Sigmoid colon (tissue), 7 donors: ENCODE data around the gene EXOSC10. TPM values are rescaled to one million over a fixed set of nuclear protein-coding genes. Genes with fewer than 3 reads are reported as not detected.

Experiments
- DNase-seq: peaks from one replicate; pipeline ENCODE4 v3.0.0-alpha.2; 2019
- H3K27ac ChIP-seq, 4 donors: fragments of 200-600 bp; sonication (generic); one replicate each; pipeline ENCODE4 v1.5.1; 2016 to 2019; ENCODE audit warnings: mild to moderate bottlenecking in 1 of 4
- H3K27me3 ChIP-seq, 3 donors: fragments of 200-600 bp; sonication (generic); one replicate each; pipeline ENCODE4 v1.5.1; 2019; ENCODE audit warnings: mild to moderate bottlenecking in 1 of 3
- H3K36me3 ChIP-seq, 4 donors: fragments of 200-600 bp; sonication (generic); one replicate each; pipeline ENCODE4 v1.5.1; 2016 to 2019
- H3K4me1 ChIP-seq, 4 donors: fragments of 200-600 bp; sonication (generic); one replicate each; pipeline ENCODE4 v1.5.1; 2017 to 2019
- H3K4me3 ChIP-seq, 4 donors: fragments of 200-600 bp; sonication (generic); one replicate each; pipeline ENCODE4 v1.5.1; 2017 to 2019; ENCODE audit warnings: mild to moderate bottlenecking in 2 of 4, moderate library complexity in 1 of 4
- H3K9me3 ChIP-seq, 4 donors: fragments of 200-600 bp in 3 of 4; sonication (generic) in 3 of 4; one replicate each; pipeline versions ENCODE4 v1.5.1 to v1.6.1; 2013 to 2019
- EP300 ChIP-seq, 4 donors: sonication (generic); formaldehyde crosslinking; IDR thresholded peaks; one replicate each; pipeline ENCODE4 v1.6.1; 2017; ENCODE audit warnings: antibody characterized with exemption in 4 of 4
- POLR2A ChIP-seq, 2 donors: fragments of 450-650 bp; IDR thresholded peaks; one replicate each; pipeline ENCODE4 v1.6.1; 2016; ENCODE audit warnings: antibody characterized with exemption in 2 of 2, mild to moderate bottlenecking in 2 of 2, moderate library complexity in 2 of 2
- POLR2AphosphoS5 ChIP-seq, 4 donors: sonication (generic); formaldehyde crosslinking; IDR thresholded peaks; one replicate each; pipeline ENCODE4 v1.6.1; 2017; ENCODE audit warnings: antibody characterized with exemption in 4 of 4
- WGBS, 2 donors: extraction: QIAGEN DNeasy Blood & Tissue Kit; methylation state at CpG; one replicate each; pipeline ENCODE4 v1.1.7; 2013; 5-methylcytosine and 5-hydroxymethylcytosine counted together
- intact Hi-C: fragments of 100-400 bp; cut with DNase I; formaldehyde crosslinking; loops from one replicate; pipeline ENCODE4 v1.15.1; 2023
- polyA plus RNA-seq, 3 donors: library from polyadenylated mRNA; stranded (reverse); fragments of 200-250 nt; gene quantifications; one replicate each; pipeline ENCODE4 v1.2.3, GENCODE V29; 2013
- total RNA-seq, 4 donors: library from RNA; depleted of rRNA; stranded (reverse); fragments of >200 nt; gene quantifications; one replicate each; pipeline ENCODE4 v1.1.0, GENCODE V29; 2016
- TF ChIP-seq, protein P1 (sequence below), 4 experiments: fragments of 450-650 bp in 3 of 4; fragments of 200-600 bp in 1 of 4; IDR thresholded peaks; one replicate each; pipeline ENCODE4 v1.5.1; 2016 to 2019; ENCODE audit warnings: antibody characterized with exemption in 4 of 4, mild to moderate bottlenecking in 3 of 4, moderate library complexity in 2 of 4
- donor health status: healthy with polysubstance abuse.
- donor health status: Bipolar disorder and iron deficiency.
- donor health status: healthy.

EXOSC10 gene
- total and polyA plus RNA-seq, 7 donors: 18.6 to 53.7 (median 38.8) TPM

DNA sequence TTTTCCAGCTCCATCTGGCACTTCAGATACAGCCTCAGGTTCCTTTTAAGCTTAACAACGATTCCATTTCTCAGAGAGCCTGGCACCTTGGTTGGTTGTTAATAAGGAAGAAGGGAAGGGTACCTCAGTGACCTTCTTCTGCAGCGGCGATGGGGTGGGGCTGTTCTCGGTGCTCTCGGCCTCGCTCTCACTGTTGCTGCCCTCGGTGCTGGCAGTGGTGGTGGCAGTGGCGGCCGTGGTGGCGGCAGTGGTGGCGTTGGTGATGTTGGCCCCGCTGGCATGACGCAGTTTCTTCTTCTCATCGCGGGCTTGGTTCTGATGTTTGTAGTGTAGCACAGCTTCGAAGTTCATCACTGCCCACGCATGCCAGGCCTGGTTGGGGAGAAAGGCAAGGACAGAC is 30.7 kb upstream of the EXOSC10 start:
- Histone ChIP-seq H3K9me3 (no peaks in the 10 kb centered on the region), H3K4me3 (no peak overlapping the region), H3K27me3 (no peaks in the 10 kb centered on the region), H3K27ac (no peak overlapping the region), H3K36me3 (peaks cover 49 to 88% (median 54%) of the 10 kb centered on the region in 4 donors), H3K4me1 (peaks cover 0 to 19% (median 17%) of the 10 kb centered on the region in 4 donors)
- TF ChIP-seq EP300 (IDR thresholded peaks at IDR 0.05): no peak
- TF ChIP-seq, protein P1, sequence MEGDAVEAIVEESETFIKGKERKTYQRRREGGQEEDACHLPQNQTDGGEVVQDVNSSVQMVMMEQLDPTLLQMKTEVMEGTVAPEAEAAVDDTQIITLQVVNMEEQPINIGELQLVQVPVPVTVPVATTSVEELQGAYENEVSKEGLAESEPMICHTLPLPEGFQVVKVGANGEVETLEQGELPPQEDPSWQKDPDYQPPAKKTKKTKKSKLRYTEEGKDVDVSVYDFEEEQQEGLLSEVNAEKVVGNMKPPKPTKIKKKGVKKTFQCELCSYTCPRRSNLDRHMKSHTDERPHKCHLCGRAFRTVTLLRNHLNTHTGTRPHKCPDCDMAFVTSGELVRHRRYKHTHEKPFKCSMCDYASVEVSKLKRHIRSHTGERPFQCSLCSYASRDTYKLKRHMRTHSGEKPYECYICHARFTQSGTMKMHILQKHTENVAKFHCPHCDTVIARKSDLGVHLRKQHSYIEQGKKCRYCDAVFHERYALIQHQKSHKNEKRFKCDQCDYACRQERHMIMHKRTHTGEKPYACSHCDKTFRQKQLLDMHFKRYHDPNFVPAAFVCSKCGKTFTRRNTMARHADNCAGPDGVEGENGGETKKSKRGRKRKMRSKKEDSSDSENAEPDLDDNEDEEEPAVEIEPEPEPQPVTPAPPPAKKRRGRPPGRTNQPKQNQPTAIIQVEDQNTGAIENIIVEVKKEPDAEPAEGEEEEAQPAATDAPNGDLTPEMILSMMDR (IDR thresholded peaks at IDR 0.05): no peak
- no peak for TF ChIP-seq POLR2A (IDR thresholded peaks at IDR 0.05)
- TF ChIP-seq POLR2AphosphoS5 (IDR thresholded peaks at IDR 0.05): no peak
- no peak for DNase-seq
- 96 to 98% methylated on average over 17 of the region's 17 CpGs for WGBS, 2 donors
- intact Hi-C loops: no loop called here

GRCh38 chr1:11129649-11130390 is 30.2 kb upstream of the EXOSC10 start:
- no peak for DNase-seq
- WGBS, 2 donors: 94 to 96% methylated on average over 15 of the region's 15 CpGs
- no peaks in the 10 kb centered on the region for H3K27me3 ChIP-seq
- intact Hi-C loops: no loop called here
- H3K4me1 ChIP-seq: peaks cover 0 to 13% (median 12%) of the 10 kb centered on the region in 4 donors
- H3K9me3 ChIP-seq: no peaks in the 10 kb centered on the region
- no peak for TF ChIP-seq POLR2A (IDR thresholded peaks at IDR 0.05)
- TF ChIP-seq POLR2AphosphoS5 (IDR thresholded peaks at IDR 0.05): no peak
- TF ChIP-seq EP300 (IDR thresholded peaks at IDR 0.05): no peak
- TF ChIP-seq, protein P1 (IDR thresholded peaks at IDR 0.05): no peak
- H3K36me3 ChIP-seq: peaks cover 52 to 94% (median 58%) of the 10 kb centered on the region in 4 donors
- no peak overlapping the region for H3K27ac ChIP-seq
- H3K4me3 ChIP-seq: no peak overlapping the region

DNA sequence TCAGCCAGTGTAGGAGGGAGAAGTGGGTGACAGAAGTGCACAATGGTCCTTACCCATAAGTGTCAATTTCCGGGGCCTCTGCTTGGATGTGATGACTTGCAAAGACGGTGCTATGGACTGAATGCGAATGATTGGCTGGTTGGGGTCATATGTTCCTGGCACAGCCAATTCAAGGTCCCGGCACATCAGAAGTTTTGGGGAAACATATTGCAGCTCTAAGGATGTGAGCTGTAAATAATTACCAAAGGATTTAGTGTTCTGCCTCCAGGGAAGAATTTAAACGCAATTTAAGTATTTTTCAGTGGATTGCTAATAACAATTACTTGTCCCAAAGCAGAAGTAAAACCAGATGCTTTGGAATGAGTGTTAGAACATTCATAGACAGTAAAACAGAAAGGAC is 26.9 kb upstream of the EXOSC10 start:
- intact Hi-C loops: no loop called here

DNA sequence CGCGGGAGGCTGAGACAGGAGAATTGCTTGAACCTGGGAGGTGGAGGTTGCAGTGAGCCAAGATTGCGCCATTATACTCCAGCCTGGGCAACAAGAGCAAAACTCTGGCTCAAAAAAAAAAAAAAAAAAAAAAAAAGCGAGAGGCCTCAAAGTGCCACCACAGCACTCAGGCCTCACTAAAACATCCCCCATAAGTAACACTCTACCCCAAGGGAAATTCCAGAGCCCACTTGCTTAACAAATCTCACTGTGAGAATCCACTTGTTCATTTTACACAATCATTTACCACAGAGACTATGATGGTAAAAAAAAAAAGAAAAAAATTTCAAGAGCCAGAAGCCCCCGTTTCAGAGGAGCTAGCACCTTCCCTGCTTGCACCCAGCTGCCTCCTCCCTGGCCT is 26.3 kb upstream of the EXOSC10 start:
- intact Hi-C loops: no loop called here
- TF ChIP-seq POLR2AphosphoS5 (IDR thresholded peaks at IDR 0.05) (no peak), EP300 (IDR thresholded peaks at IDR 0.05) (no peak), POLR2A (IDR thresholded peaks at IDR 0.05) (no peak)
- TF ChIP-seq, protein P1 (IDR thresholded peaks at IDR 0.05): no peak
- whole genome bisulfite sequencing, 2 donors: 94% methylated on average over 5 of the region's 5 CpGs
- H3K4me1 ChIP-seq: no peaks in the 10 kb centered on the region
- peaks cover 53 to 100% (median 84%) of the 10 kb centered on the region in 4 donors for H3K36me3 ChIP-seq
- no peak for DNase-seq
- H3K27ac ChIP-seq: no peak overlapping the region
- no peak overlapping the region for H3K4me3 ChIP-seq
- H3K27me3 ChIP-seq: no peaks in the 10 kb centered on the region
- no peaks in the 10 kb centered on the region for H3K9me3 ChIP-seq

More for the DNA sequence above, 26.9 kb upstream of the EXOSC10 start:
- no peak overlapping the region for H3K4me3 ChIP-seq
- 84 to 90% methylated on average over 5 of the region's 5 CpGs for WGBS, 2 donors
- no peaks in the 10 kb centered on the region for H3K4me1 ChIP-seq
- no peaks in the 10 kb centered on the region for H3K9me3 ChIP-seq
- H3K27ac ChIP-seq: no peak overlapping the region
- DNase-seq: no peak
- H3K36me3 ChIP-seq: peaks cover 50 to 100% (median 80%) of the 10 kb centered on the region in 4 donors
- TF ChIP-seq POLR2A (IDR thresholded peaks at IDR 0.05) (no peak), POLR2AphosphoS5 (IDR thresholded peaks at IDR 0.05) (no peak), EP300 (IDR thresholded peaks at IDR 0.05) (no peak)
- TF ChIP-seq, protein P1 (IDR thresholded peaks at IDR 0.05): no peak
- H3K27me3 ChIP-seq: no peaks in the 10 kb centered on the region
